Stimulated activated CD8-positive, alpha-beta memory T cell treated with anti-CD3 and anti-CD28 coated beads, Interleukin-12 subunit alpha, Interleukin-12 subunit beta, amount 100 ng/mL, for 4 hours (primary cell): ENCODE results near the gene GABRP.
"Not testable (repeated sequence)": the region's sequence is repeated elsewhere in the genome, so short reads cannot be mapped to it uniquely, and the experiment has no call there.

Experiments used
- DNase-seq: peaks from one replicate; pipeline ENCODE4 v3.0.0-alpha.2; 2020; ENCODE audit warnings: low read depth

GABRP gene, protein sequence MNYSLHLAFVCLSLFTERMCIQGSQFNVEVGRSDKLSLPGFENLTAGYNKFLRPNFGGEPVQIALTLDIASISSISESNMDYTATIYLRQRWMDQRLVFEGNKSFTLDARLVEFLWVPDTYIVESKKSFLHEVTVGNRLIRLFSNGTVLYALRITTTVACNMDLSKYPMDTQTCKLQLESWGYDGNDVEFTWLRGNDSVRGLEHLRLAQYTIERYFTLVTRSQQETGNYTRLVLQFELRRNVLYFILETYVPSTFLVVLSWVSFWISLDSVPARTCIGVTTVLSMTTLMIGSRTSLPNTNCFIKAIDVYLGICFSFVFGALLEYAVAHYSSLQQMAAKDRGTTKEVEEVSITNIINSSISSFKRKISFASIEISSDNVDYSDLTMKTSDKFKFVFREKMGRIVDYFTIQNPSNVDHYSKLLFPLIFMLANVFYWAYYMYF

DNA sequence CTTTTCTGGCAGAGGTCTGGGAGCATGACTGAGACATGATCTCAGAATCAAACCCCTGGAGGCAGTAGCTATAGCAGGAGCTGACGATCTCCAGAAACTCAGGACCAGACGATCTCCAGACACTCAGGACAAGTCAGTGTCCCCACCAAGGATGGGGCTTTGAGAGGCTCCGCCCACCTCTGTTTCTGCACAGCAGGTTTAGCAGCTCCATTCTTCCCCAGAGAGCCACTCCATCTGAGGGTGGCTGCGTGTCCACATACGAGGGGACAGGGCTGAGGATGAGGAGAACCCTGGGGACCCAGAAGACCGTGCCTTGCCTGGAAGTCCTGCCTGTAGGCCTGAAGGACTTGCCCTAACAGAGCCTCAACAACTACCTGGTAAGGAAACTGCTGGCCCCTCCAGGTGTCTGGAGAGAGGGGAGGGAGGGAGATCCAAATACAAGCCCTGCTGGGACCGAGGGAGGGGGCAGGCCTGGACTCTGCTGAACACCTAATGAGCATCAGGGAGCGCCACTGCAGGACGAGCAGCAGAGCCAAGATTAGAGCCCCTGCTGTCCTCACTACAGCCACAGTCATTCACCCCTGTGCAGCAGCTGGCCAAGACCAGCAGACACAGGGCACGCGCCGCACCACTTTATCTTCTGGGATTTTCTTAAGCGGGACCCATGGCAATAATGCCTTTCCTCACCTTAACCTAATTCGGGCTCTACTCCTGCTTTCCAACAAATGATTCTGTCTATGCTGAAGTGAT is at the start of gene GABRP:
GABRP (plus strand) TSS at position 228 of the 750 bp plus-strand sequence. CDS start 4,891 bp downstream, outside the sequence.
- no peak for DNase-seq

DNA sequence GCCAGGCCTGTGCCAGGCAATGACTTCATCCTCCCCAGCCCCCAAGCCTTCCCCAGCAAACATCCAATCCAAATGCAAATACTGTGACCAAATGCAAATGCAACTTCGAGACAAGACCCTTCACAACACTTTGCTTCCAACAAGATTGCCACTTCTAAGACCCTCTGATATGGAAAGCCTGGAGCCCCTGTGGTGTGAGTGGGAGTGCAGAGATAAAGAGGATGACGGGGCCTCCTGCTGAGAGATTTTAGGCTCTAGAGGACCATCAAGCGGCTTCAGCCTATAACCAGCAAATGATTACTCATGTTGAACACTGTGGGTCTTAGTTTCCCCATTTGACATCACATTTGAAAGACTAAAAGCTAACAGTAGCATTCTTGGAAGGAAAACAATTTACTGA is 46.6 kb upstream of the GABRP start:
- DNase-seq = no peak

DNA sequence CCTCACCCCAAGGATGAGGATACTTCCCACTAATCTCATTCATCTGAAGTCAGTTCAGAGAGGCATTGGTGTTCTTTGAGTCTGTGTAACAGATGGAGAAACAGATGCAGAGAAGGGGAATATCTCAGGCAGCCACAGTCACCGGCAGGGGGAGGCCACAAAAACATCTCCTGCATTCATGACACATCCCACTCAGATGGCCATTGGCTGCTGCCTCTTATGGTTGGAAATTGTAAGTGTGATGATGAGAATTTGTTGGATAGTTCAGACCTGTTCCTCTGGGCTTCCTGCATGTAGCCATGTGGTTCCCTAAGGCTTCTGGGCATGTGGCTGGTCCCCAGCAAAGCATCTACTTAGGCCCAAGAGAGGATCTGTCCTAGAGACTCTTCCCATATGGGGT is 45.9 kb upstream of the GABRP start:
- DNase-seq = no peak

DNA sequence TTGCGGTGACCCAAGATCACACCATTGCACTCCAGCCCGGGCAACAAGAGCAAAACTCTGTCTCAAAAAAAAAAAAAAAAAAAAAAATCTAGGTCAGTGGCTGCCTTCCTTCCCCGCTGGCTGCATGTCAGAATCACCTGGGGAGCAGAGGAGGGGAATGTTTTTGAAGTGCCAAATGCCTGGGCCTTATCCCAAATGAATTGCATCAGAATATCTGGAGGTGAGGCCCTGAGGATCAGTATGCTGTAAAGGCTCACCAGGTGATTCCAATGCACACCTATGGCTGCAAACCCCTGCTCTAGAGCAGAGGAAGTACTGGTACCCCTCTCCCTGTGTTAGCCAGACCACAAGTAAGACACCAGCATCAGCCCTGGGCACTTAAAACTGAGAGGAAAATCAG is 44.7 kb upstream of the GABRP start:
- no peak for DNase-seq

DNA sequence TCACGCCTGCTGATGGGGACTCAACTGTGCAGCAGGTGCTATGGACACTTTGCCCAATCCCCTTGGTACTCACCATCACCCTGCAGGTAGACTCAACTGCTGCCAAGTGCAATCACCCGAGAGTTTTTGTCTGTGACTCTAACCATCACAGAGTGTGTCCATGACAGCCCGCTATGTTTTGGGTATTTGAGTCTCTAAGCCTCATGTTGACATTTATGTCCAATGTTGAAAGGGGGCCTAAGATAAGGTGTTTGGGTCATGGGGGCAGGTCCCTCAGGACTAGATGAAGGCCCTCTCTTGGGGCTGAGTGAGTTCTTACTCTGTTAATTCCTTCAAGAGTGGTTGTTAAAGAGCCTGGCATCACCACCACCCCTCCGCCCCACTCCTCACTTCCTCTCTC is 44.1 kb upstream of the GABRP start:
- DNase-seq = no peak

DNA sequence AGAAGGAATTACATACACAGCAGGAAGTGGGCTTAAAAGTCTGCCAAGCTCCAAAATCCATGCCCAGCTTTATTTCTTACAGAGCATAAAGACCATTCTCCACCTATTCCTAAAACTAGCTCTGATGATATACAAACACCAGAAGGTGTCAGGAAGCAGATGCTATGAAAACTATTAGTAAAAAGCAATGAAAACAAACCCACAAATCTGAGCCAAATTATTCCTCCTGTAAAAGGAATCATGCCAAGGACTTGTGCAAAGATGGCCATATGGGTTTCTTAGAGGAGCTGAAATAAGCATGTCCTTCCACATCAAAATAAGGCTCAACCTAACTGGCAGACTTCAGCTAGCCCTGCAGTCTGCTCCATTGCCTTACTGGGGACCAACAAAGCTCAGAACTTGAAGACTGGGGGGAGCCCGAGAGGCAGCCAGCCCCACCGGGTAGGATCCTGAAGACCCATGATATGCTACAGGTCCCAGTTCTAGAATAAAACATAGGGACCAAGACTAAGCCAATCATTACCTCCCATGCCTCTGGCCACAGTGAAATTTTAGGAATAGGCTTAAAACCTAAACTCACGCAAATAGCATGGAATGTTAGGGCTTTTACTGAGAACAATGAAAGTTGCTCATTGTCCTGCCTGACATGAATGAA is 42.8 kb upstream of the GABRP start:
- DNase-seq = no peak

DNA sequence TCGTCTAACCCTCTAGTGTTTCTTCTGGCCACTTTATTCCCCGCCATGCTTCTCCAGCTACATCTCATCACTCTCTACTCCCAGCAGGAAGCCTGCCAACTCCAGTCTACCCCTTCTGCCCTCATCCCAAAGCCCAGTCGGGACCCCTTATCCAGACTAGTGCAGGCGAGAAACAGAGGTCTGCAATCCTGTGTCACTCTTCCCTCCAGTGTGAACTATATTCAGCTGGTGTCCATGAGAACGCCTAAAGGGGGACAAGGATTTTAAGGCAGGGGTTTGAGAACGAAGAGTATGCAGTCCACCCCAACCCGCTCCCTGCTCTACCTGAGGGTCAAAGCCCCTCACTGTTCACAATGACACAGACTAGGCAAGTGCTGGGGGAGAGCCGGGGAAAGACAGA is 41.7 kb upstream of the GABRP start:
- DNase-seq = no peak

DNA sequence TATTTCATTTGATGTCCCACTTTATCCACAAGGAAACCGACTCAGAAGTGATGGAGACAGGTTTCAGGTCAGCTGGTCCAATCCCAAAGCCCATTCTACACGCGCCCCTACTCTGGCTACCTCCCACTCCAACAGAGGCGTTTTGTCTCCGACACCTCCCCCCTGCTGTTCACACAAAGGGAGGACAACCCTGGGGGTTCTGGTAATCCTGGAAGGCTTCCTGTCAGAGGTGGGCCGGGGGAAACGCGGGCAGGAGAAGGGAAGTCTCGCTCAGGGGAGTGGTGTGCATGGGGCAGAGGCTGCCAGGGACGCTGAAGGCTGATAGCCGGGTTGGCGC is 39.7 kb upstream of the GABRP start:
- DNase-seq = no peak

DNA sequence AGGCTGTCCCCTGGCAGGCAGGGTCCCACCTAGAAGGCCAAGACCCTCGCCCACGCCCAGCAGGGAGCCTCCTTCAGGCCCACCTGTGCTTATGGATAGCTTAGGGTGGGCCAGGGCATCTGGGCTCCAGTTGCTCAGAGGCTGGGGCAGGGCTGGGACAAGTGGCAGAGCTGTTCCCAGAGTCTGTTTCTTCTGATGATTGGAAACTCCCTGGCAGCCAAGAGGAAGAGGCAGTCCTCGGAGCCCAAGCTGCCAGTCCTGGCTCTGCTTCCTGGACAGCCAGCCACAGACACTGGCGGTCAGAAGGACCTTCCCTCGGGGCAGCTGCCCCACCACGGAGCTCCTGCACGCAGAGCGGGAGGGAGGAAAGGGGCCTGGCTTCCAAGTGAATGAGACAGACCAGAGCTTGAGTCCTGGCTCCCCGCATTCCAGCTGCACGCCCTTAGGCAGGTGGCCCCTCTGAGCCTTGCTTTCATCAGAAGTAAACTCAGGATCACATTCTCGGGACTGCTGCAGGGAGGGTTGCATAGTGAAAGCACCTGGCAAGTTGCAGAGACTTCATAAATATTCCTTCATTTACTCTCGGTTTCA is 37.9 kb upstream of the GABRP start:
- DNase-seq = no peak

DNA sequence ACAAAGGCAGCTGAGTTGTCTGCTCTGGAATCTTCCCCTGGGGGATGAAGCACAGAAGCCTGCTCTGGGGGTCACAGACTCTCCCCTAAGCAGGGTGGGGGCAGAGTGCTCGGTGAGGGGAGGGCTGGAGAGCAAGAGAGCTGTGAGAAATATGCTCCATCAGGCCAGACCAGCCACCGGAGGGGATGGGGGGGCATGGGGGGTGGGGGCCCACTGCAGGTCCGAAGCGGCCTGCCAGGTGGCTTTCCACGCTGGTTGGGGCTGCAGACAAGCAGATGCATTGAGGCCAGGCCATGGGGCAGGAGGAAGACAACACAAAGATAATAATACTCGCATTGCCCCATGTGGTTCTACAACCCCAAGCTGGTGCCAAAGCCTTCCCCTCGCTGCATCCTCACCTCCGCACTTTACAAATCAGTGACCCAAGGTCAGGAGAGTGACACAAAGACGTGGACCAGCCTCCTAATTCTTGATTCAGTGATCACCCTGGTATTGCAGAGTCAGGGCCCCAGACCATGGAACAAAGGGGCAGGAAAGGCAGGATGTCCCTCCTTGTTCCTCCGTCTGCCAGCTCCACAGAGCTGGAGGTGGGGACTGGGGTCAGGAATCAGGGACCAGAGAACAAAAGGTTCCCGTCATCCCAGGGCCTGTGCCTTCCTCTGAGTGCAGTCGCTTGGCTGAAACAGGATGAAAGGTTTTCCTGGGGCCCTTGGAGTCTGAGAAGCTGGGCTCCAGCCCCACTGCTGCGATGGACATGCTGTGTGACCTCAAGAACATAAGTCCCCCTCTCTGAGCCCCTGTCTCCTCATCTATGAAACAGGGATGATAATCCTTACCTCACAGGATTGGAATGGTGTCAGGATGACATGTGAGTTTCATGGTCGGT is 37.2 kb upstream of the GABRP start:
- no peak for DNase-seq

DNA sequence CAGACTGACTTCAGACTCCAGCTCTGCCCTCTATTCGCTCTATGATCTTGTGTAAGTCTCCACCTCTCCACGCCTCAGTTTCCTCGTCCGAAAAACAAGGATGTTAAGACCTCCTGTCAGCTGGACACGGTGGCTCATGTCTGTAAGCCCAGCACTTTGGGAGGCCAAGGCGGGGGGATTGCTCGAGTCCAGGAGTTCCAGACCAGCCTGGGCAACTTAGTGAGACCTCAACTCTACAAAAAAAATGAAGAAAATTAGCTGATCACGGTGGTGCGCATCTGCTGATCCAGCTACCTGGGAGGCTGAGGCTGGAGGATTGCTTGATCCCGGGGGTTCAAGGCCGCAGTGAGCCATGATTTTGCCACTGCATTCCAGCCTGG is 36.6 kb upstream of the GABRP start:
- DNase-seq = no peak

DNA sequence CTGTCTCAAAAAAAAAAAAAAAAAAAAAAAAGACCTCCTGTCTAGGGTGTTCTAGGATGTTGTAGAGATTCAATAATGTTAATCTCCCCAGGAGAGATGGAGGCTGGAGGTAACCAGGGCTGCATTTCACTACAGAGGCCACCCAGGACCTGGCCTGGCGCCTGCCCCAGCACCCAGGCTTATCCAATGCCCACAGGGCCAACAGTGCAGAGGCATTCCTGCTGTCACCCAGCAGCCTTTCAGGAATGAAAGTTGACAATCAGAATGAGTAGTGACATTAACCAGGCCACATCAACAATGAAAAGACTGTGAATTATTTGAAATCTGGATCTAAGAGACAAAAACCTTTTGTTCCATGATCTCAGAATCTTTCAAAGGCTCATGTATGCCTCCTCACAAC is 36.2 kb upstream of the GABRP start:
- no peak for DNase-seq

DNA sequence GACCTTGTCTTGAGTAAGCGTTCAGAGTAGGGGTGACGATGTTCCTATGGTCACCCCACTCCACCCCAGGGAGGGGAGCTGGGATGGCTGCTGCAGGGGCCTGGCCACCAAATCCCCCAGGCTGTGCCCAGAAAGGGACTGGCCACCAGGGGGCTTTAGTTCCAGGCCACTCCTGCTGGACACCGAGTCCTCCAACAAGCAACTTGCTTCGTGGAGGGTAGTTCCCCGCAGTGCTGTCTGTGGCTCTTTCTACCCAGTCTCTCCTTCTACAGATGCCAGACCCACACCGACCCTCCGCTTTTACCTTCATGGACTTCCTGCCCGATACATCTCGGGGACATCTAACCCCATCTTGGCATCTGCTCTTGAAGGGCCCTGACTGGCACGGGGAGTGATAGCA is 35.7 kb upstream of the GABRP start:
- DNase-seq = no peak

DNA sequence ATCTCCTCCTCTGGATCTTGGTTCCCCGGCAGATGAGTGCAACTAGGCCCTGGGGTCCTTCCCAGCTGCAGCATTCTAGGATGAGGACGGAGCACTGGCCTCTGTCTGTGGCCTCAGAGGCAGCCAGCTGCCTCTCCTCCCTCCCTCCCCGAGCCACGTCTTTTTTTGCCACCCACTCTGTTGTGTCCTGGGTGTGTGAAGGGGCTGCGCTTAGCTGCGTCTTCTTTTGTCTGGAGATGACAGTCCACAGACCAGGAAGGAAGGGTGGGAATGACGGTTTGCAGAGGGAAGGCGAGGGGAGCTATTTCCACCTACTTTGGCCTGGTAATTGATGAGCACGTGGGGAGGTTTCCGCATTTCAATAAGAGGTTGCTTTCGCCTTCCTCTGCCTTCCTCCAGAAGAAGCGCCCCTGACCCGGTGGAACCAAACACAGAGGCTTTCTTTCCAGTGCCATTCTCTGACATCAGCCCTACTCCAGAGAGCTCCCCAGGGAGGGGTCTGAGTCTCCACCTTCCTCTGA is 34.5 kb upstream of the GABRP start:
- DNase-seq = no peak

DNA sequence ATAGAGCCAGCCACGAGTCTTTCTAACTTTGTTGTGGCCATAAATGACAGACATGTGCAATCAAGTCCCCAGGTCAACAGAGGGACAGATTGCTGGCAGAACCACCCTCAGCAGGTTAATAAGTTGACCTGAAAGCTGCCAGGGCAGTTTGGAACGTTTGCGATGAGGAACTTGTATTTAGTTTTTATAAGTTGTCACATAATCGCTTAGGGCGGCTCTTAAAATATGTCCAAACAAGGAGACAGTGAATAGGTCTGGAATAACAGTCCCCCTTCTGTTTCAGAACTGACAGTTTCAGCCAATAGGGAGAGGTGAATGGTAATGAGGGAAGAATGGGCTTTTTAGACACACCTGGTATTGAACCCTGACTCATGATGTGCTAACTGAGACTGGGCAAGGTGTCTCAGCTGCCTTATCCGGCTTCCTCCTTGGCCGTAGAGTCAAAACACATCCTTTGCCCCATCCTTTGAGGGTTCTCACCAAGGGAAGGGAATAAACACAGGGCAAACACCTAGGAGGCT is 33.6 kb upstream of the GABRP start:
- no peak for DNase-seq

DNA sequence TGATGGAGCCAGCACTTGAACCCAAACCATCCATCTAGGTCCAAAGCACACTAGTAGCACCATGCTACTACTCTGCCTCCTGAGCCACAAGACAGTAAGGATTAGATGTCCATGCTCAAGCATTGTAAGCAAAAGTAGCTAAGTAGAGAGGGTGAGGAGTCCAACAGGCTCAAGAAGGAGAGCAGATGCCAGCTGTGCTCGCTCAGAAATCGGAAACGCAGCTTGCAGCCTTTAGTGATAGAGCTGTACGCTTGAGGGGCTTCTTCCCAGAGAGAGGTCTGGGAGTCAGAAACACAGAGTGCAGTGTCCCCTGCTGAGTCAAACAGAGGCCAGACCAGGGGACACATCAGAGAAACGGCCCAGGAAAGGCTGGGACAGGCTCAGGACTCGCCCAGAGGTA is 32.7 kb upstream of the GABRP start:
- DNase-seq = no peak

DNA sequence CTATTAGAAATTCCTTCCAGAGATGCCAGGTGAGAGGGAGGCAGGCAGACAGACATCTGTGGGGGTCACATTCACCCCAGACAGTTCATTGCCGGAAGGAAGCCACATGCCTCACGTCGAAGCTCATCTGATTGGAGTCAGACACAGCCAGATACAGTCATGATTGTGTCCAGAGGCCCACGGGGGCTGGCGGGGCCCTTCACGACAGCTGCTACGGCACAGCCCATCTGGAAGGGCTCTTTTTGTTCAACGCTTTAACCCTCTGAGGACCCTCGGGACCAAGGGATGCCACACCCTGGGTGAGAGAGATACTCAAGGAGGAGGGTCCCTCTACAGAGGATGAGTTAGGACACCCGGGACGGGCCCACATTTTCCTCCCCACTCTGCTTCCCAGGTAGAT is 31.9 kb upstream of the GABRP start:
- no peak for DNase-seq

DNA sequence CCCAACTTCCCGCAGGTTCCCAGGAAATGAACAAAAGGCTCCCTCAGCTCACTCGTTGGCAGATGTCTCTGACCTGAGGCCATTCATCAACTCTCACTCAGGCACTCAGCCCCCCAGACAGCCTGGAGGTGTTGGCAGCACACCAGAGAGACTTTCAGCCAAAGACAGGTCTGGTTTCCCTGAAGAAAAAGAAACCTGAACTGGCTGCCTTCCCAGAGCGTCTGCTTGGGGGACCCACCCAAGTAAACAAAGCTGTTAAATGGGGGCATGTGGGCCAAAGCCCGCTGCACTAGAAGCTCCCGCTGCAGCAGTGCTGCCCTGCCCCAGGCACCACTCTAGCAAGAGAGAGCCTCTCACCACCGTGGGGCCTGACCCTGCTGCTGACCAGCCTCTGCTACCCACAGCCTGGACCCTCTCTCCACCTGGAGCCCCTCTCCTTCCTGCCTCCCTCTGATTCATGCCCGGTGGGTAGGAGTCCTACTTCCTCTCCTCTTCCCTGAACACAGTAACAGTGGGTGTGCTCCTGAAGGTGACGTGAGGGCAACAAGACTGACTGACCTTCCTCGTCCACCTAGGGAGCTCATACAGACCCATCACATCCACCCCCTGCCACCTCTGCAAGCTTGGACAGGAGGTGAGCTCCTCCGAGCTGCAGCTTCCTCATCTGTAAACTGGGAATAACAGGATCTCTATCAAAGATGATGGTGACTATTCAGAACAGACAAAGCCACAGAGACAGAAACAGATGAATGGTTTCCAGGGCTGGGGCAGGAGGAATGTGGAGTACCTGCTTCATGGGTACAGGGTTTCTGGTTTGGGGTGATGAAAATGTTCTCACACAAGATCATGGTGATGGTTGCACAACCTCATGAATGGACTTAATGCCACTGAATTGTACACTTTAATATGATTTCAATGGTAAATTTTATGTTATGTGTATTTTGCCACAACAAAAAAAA is 31.0 kb upstream of the GABRP start:
- no peak for DNase-seq

DNA sequence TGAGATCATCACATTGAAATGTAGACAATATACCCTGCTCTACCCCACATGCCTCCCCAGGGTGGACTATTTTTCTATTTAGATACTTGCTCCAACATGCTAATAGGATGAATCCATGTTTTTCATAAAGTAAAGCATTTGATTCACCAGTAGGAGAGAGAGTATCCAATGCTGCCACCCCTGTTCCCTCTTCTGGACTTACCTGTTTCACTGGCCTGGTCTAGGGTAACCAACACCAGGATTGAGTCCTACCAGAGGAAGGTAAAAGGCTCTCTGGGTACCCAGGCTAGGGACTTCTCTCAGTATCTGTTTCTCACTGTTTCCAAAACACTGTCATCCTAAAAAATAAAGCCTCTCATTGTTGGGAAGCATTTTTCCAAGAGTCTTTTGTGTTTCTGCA is 30.2 kb upstream of the GABRP start:
- no peak for DNase-seq

DNA sequence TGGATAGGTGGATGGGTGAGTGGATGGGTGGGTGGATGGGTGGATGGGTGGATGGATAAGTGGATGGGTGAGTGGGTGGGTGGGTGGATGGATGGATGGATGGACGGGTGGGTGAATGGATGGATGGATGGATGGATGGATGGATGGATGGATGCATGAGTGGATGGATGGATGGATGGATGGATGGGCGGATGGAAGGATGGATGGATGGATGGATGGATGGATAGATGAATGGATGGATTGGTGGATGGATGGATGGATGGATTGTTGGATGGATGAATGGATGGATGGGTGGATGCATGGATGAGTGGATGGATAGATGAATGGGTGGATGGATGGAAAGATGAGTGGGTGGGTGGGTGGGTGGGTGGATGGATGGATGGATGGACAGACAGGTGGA is 29.0 kb upstream of the GABRP start:
- DNase-seq = not testable (repeated sequence)
